Measurements from ENCODE around the gene HHAT.

HHAT gene

DNA sequence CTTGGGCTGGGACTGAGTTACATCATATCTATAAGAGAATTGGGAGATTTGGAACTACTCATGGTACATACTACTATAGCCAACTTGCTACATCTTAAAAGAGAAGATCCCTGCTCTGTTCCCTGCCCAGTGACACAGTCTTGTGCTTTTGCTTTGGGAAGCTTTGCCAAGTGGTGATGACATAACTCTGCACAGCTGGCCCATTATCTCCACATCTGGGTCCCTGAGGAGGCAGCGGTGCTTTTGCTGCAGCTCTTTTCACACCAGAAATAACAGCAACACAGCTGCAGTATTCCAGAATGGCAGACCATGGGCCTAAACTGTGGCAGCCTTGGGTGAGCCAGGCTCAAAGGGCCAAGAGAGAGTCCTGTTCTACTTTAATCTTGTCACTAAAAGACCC lies 296.0 kb downstream of the HHAT start:
- TF ChIP-seq EZH2phosphoT487 (IDR thresholded peaks at IDR 0.05; ENCODE audit: borderline replicate concordance) (no peak), CTCF (conservative IDR thresholded peaks at IDR 0.05; ENCODE audit: low read length) (no peak)
- H3F3A ChIP-seq (ENCODE audit: low read depth), result no peaks in the 10 kb centered on the region
- H2AFZ ChIP-seq (ENCODE audit: low read length), result no peak overlapping the region
- H3K9me3 ChIP-seq (ENCODE audit: insufficient read depth, low read depth, low read length), result no peaks in the 10 kb centered on the region
- H3K27me3 ChIP-seq (ENCODE audit: insufficient read depth, low read length, poor library complexity, severe bottlenecking), result no peaks in the 10 kb centered on the region
- H4K20me1 ChIP-seq (ENCODE audit: insufficient read depth, low read length, poor library complexity, severe bottlenecking), result no peaks in the 10 kb centered on the region
- H3K4me1 ChIP-seq (ENCODE audit: insufficient read depth, low read length, poor library complexity, severe bottlenecking), result peaks cover 9% of the 10 kb centered on the region
- H3K9me2 ChIP-seq (replicated peaks; ENCODE audit: low read depth, low read length), result no peaks in the 10 kb centered on the region
- no peaks in the 10 kb centered on the region for H3K79me2 ChIP-seq (ENCODE audit: insufficient read depth, low read length)
- no peak overlapping the region for H3K9ac ChIP-seq (ENCODE audit: low read depth, low read length, poor library complexity, severe bottlenecking)
- H3K4me3 ChIP-seq (ENCODE audit: low read length, poor library complexity, severe bottlenecking), result no peak overlapping the region
- H3K4me2 ChIP-seq (ENCODE audit: low read depth, low read length, poor library complexity, severe bottlenecking), result no peak overlapping the region
- H3K36me3 ChIP-seq (ENCODE audit: insufficient read depth, low read length), result no peaks in the 10 kb centered on the region

DNA sequence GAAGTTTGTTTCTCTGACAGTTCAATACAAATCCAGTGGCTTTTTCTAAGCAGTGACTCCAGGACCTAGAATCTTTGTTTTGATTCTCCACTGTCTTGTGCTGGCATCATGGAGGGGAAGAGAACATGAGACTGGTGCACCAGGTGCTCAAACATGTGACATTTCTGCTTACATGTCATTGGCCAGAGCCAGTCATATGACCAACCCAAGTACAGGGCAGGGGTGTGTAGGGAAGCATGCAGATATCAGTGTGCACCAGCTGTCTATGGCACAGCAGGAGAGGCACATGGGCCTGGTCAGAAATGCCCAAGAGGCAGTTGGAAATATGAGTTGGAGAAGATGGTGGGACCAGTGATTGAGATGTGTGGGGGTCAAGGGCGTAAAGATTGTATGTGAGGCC lies 297.0 kb downstream of the HHAT start:
- no peaks in the 10 kb centered on the region for H3K9me2 ChIP-seq (replicated peaks; ENCODE audit: low read depth, low read length)
- no peak overlapping the region for H3K9ac ChIP-seq (ENCODE audit: low read depth, low read length, poor library complexity, severe bottlenecking)
- no peaks in the 10 kb centered on the region for H3K27me3 ChIP-seq (ENCODE audit: insufficient read depth, low read length, poor library complexity, severe bottlenecking)
- no peak for TF ChIP-seq CTCF (conservative IDR thresholded peaks at IDR 0.05; ENCODE audit: low read length)
- no peak for TF ChIP-seq EZH2phosphoT487 (IDR thresholded peaks at IDR 0.05; ENCODE audit: borderline replicate concordance)
- H4K20me1 ChIP-seq (ENCODE audit: insufficient read depth, low read length, poor library complexity, severe bottlenecking), result no peaks in the 10 kb centered on the region
- H3K4me2 ChIP-seq (ENCODE audit: low read depth, low read length, poor library complexity, severe bottlenecking), result no peak overlapping the region
- no peaks in the 10 kb centered on the region for H3K9me3 ChIP-seq (ENCODE audit: insufficient read depth, low read depth, low read length)
- no peaks in the 10 kb centered on the region for H3K36me3 ChIP-seq (ENCODE audit: insufficient read depth, low read length)
- no peak overlapping the region for H2AFZ ChIP-seq (ENCODE audit: low read length)
- no peak overlapping the region for H3K4me3 ChIP-seq (ENCODE audit: low read length, poor library complexity, severe bottlenecking)
- H3K4me1 ChIP-seq (ENCODE audit: insufficient read depth, low read length, poor library complexity, severe bottlenecking), result peaks cover 9% of the 10 kb centered on the region
- H3K79me2 ChIP-seq (ENCODE audit: insufficient read depth, low read length), result no peaks in the 10 kb centered on the region
- no peaks in the 10 kb centered on the region for H3F3A ChIP-seq (ENCODE audit: low read depth)

DNA sequence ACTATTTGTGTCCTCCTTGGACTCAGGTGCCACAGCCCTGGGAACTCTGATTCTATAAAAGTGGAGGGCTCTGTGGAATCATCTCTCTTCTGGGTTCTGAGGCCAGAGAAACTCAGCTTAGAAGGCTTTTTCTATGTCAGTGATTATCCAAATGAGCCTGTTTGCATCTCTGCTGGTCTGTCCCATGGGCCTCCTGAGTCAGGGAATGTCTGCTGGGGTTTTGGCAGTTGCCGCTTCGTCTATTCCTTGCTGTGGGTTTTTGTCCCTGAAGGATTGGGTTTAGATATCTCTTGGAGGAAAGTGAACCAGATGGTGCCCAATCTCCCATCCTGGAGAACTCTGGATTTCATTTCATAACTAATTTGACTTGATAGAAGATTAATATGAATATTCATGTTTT lies 297.6 kb downstream of the HHAT start:
- H3K9ac ChIP-seq (ENCODE audit: low read depth, low read length, poor library complexity, severe bottlenecking), result no peak overlapping the region
- no peaks in the 10 kb centered on the region for H3K9me3 ChIP-seq (ENCODE audit: insufficient read depth, low read depth, low read length)
- H3K9me2 ChIP-seq (replicated peaks; ENCODE audit: low read depth, low read length), result no peaks in the 10 kb centered on the region
- H4K20me1 ChIP-seq (ENCODE audit: insufficient read depth, low read length, poor library complexity, severe bottlenecking), result no peaks in the 10 kb centered on the region
- H3F3A ChIP-seq (ENCODE audit: low read depth), result no peaks in the 10 kb centered on the region
- no peak overlapping the region for H3K4me2 ChIP-seq (ENCODE audit: low read depth, low read length, poor library complexity, severe bottlenecking)
- H3K79me2 ChIP-seq (ENCODE audit: insufficient read depth, low read length), result no peaks in the 10 kb centered on the region
- no peak for TF ChIP-seq EZH2phosphoT487 (IDR thresholded peaks at IDR 0.05; ENCODE audit: borderline replicate concordance)
- TF ChIP-seq CTCF (conservative IDR thresholded peaks at IDR 0.05; ENCODE audit: low read length), result no peak
- H3K4me1 ChIP-seq (ENCODE audit: insufficient read depth, low read length, poor library complexity, severe bottlenecking), result peaks cover 9% of the 10 kb centered on the region
- no peaks in the 10 kb centered on the region for H3K36me3 ChIP-seq (ENCODE audit: insufficient read depth, low read length)
- H2AFZ ChIP-seq (ENCODE audit: low read length), result no peak overlapping the region
- H3K27me3 ChIP-seq (ENCODE audit: insufficient read depth, low read length, poor library complexity, severe bottlenecking), result no peaks in the 10 kb centered on the region
- H3K4me3 ChIP-seq (ENCODE audit: low read length, poor library complexity, severe bottlenecking), result no peak overlapping the region

All from Loucy (cell line).